ENCODE data around the gene ADARB2. TPM values are rescaled to one million over a fixed set of nuclear protein-coding genes. Genes with fewer than 3 reads are reported as not detected.

Gene ADARB2
- total RNA-seq, 1 donor from 2014 or later: 0.05 TPM

DNA sequence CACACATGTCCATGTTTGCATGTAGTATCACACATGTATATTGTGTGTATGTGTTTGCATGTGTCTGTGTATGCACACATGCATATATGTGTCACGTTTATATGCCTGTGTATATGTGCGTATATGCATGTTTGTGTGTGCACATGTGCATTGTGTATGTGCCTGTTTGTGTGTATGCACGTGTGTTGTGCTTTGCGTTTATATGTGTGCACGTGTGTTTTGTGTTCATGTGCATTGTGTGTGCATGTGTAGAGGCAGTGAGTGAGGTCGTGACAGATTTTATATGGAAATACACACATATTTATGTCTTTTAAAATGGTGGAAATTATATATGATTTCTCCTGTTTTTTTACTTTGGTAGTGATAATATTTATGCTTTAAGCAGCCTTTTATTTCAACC, 41.2 kb downstream of the ADARB2 start:
- DNase-seq (ENCODE audit: low spot score): no peak
- no peaks in the 10 kb centered on the region for H3K27me3 Mint-ChIP-seq (ENCODE audit: low read depth)
- H3K4me1 Mint-ChIP-seq (ENCODE audit: low read depth): no peaks in the 10 kb centered on the region
- no peaks in the 10 kb centered on the region for H3K36me3 Mint-ChIP-seq (ENCODE audit: low read depth)
- no peak overlapping the region for H3K27ac Mint-ChIP-seq
- peaks cover 6% of the 10 kb centered on the region for H3K9me3 Mint-ChIP-seq
- H3K4me3 Mint-ChIP-seq (ENCODE audit: low read depth): no peak overlapping the region
- intact Hi-C loops (cut with micrococcal nuclease): no loop called here

DNA sequence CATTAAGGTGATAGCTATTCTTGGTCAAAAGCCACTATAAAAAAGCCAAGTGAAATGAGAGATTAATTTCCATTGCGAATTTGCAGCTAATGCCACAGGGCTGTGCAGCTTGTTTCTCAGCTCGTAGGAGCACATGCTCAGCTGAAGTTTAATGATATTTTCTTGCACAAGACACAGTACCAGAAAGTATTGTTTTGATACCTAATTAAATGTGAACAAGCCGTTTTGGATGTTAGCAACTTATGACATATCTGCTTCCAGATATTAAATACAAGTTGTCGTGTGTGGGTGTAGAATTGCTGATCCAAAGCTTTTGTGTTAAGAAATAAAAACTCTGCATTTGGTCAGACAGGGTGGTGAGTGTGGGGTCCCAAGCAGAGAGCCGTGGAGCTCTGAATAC, 47.2 kb downstream of the ADARB2 start:
- H3K27me3 Mint-ChIP-seq (ENCODE audit: low read depth): no peaks in the 10 kb centered on the region
- H3K4me3 Mint-ChIP-seq (ENCODE audit: low read depth): no peak overlapping the region
- no peaks in the 10 kb centered on the region for H3K4me1 Mint-ChIP-seq (ENCODE audit: low read depth)
- no peaks in the 10 kb centered on the region for H3K36me3 Mint-ChIP-seq (ENCODE audit: low read depth)
- intact Hi-C loops (cut with micrococcal nuclease): no loop called here
- no peak overlapping the region for H3K27ac Mint-ChIP-seq
- DNase-seq (ENCODE audit: low spot score): no peak
- no peaks in the 10 kb centered on the region for H3K9me3 Mint-ChIP-seq

- H3K27me3 Mint-ChIP-seq (ENCODE audit: low read depth): peaks cover 2% of the 10 kb centered on the region
- no peaks in the 10 kb centered on the region for H3K36me3 Mint-ChIP-seq (ENCODE audit: low read depth)
- intact Hi-C loops (cut with micrococcal nuclease): no loop called here
- DNase-seq (ENCODE audit: low spot score): no peak
- no peaks in the 10 kb centered on the region for H3K4me1 Mint-ChIP-seq (ENCODE audit: low read depth)
- H3K4me3 Mint-ChIP-seq (ENCODE audit: low read depth): no peak overlapping the region
- H3K27ac Mint-ChIP-seq: no peak overlapping the region
- H3K9me3 Mint-ChIP-seq: no peaks in the 10 kb centered on the region
Observed at GRCh38 chr10:1688531-1688930, 48.8 kb downstream of the ADARB2 start.

- Mint-ChIP-seq H3K4me3 (ENCODE audit: low read depth) (no peak overlapping the region), H3K36me3 (ENCODE audit: low read depth) (no peaks in the 10 kb centered on the region), H3K9me3 (no peaks in the 10 kb centered on the region), H3K27me3 (ENCODE audit: low read depth) (peaks cover 2% of the 10 kb centered on the region), H3K4me1 (ENCODE audit: low read depth) (no peaks in the 10 kb centered on the region), H3K27ac (no peak overlapping the region)
- DNase-seq (ENCODE audit: low spot score): no peak
- intact Hi-C loops (cut with micrococcal nuclease): no loop called here
Observed at GRCh38 chr10:1687623-1688150, 49.6 kb downstream of the ADARB2 start.

GRCh38 chr10:1687190-1687589, 50.1 kb downstream of the ADARB2 start:
- H3K9me3 Mint-ChIP-seq: no peaks in the 10 kb centered on the region
- no peaks in the 10 kb centered on the region for H3K4me1 Mint-ChIP-seq (ENCODE audit: low read depth)
- H3K27me3 Mint-ChIP-seq (ENCODE audit: low read depth): peaks cover 2% of the 10 kb centered on the region
- no peaks in the 10 kb centered on the region for H3K36me3 Mint-ChIP-seq (ENCODE audit: low read depth)
- H3K27ac Mint-ChIP-seq: no peak overlapping the region
- intact Hi-C loops (cut with micrococcal nuclease): no loop called here
- H3K4me3 Mint-ChIP-seq (ENCODE audit: low read depth): no peak overlapping the region
- DNase-seq (ENCODE audit: low spot score): no peak

GRCh38 chr10:1686491-1686749, 50.9 kb downstream of the ADARB2 start:
- intact Hi-C loops (cut with micrococcal nuclease): no loop called here
- Mint-ChIP-seq H3K9me3 (no peaks in the 10 kb centered on the region), H3K4me1 (ENCODE audit: low read depth) (no peaks in the 10 kb centered on the region), H3K27me3 (ENCODE audit: low read depth) (peaks cover 2% of the 10 kb centered on the region), H3K36me3 (ENCODE audit: low read depth) (no peaks in the 10 kb centered on the region), H3K4me3 (ENCODE audit: low read depth) (no peak overlapping the region), H3K27ac (no peak overlapping the region)
- no peak for DNase-seq (ENCODE audit: low spot score)

- H3K36me3 Mint-ChIP-seq (ENCODE audit: low read depth): no peaks in the 10 kb centered on the region
- no peak overlapping the region for H3K27ac Mint-ChIP-seq
- no peak overlapping the region for H3K4me3 Mint-ChIP-seq (ENCODE audit: low read depth)
- H3K4me1 Mint-ChIP-seq (ENCODE audit: low read depth): no peaks in the 10 kb centered on the region
- H3K9me3 Mint-ChIP-seq: no peaks in the 10 kb centered on the region
- no peak for DNase-seq (ENCODE audit: low spot score)
- peaks cover 2% of the 10 kb centered on the region for H3K27me3 Mint-ChIP-seq (ENCODE audit: low read depth)
- intact Hi-C loops (cut with micrococcal nuclease): no loop called here
Observed at GRCh38 chr10:1685699-1686490, 51.4 kb downstream of the ADARB2 start.

GRCh38 chr10:1684991-1685390, 52.3 kb downstream of the ADARB2 start:
- Mint-ChIP-seq H3K4me3 (ENCODE audit: low read depth) (no peak overlapping the region), H3K27me3 (ENCODE audit: low read depth) (peaks cover 2% of the 10 kb centered on the region), H3K4me1 (ENCODE audit: low read depth) (no peaks in the 10 kb centered on the region), H3K9me3 (no peaks in the 10 kb centered on the region), H3K36me3 (ENCODE audit: low read depth) (no peaks in the 10 kb centered on the region), H3K27ac (no peak overlapping the region)
- intact Hi-C loops (cut with micrococcal nuclease): no loop called here
- DNase-seq (ENCODE audit: low spot score): no peak

DNA sequence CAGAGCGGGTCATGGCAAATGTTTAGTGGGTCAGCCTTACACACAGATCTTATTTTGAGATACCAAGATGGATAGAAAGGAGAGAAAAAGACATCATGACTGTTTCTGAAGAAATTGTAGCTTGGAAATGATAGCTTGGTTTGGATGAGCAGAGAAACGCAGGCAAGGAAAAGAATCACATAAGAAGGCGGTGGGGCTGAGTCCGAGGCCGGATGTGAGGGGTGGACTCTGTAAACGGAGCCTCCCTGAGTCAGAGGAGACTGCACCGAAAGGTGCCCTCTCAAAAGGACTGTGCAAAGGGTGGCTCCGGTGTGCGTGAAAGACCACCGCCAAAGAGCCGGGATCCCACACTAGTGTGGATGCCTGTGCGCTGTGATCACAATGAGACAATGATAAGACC, 53.7 kb downstream of the ADARB2 start:
- DNase-seq (ENCODE audit: low spot score): no peak
- H3K4me3 Mint-ChIP-seq (ENCODE audit: low read depth): no peak overlapping the region
- no peaks in the 10 kb centered on the region for H3K9me3 Mint-ChIP-seq
- H3K27ac Mint-ChIP-seq: no peak overlapping the region
- H3K27me3 Mint-ChIP-seq (ENCODE audit: low read depth): peaks cover 2% of the 10 kb centered on the region
- no peaks in the 10 kb centered on the region for H3K36me3 Mint-ChIP-seq (ENCODE audit: low read depth)
- no peaks in the 10 kb centered on the region for H3K4me1 Mint-ChIP-seq (ENCODE audit: low read depth)
- intact Hi-C loops (cut with micrococcal nuclease): no loop called here

DNA sequence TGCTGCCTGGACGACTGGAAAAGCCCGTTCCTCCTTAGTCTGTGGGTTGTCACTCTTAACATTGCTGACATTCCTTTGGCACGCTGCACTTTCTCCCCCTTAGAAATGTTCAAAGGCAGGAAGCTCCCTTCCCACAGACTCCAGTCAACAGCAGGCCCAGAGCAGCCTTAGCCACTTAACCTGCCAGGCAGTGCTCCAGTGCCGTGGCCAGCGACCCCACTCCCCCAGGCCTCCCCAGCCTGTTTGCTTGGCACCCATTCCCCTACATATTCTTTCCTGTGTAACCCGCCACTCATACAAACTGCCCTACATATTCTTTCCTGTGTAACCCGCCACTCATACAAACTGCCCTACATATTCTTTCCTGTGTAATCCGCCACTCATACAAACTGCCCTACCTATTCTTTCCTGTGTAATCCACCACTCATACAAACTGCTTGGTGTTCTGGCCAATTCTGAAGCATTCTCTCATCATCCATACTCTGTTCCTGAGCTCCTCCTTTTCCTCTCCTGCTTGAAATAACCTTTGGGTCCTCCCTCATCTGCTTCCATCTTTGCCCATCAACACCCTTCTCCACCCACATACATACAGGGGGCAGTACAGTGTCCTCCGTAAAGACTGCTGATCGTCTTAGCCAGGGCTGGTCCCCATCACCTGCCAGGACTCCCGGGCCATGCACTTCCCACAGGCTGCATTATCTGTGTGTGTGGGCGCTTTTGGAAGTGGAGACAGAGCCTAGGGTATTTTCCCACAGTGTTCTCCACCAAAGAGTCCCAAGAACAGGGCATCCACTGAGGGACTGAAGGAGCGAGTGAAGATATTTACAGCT, 57.3 kb downstream of the ADARB2 start:
- Mint-ChIP-seq H3K27me3 (ENCODE audit: low read depth) (peaks cover 1% of the 10 kb centered on the region), H3K4me3 (ENCODE audit: low read depth) (no peak overlapping the region), H3K36me3 (ENCODE audit: low read depth) (no peaks in the 10 kb centered on the region), H3K9me3 (no peaks in the 10 kb centered on the region), H3K27ac (no peak overlapping the region), H3K4me1 (ENCODE audit: low read depth) (no peaks in the 10 kb centered on the region)
- DNase-seq (ENCODE audit: low spot score): no peak
- intact Hi-C loops (cut with micrococcal nuclease): no loop called here

GRCh38 chr10:1678084-1678483, 59.2 kb downstream of the ADARB2 start:
- Mint-ChIP-seq H3K27me3 (ENCODE audit: low read depth) (no peaks in the 10 kb centered on the region), H3K27ac (no peak overlapping the region), H3K4me1 (ENCODE audit: low read depth) (no peaks in the 10 kb centered on the region), H3K4me3 (ENCODE audit: low read depth) (no peak overlapping the region), H3K36me3 (ENCODE audit: low read depth) (no peaks in the 10 kb centered on the region), H3K9me3 (no peaks in the 10 kb centered on the region)
- DNase-seq (ENCODE audit: low spot score): no peak
- intact Hi-C loops (cut with micrococcal nuclease): no loop called here

GRCh38 chr10:1677307-1677939, 59.9 kb downstream of the ADARB2 start:
- intact Hi-C loops (cut with micrococcal nuclease): no loop called here
- Mint-ChIP-seq H3K4me1 (ENCODE audit: low read depth) (no peaks in the 10 kb centered on the region), H3K27me3 (ENCODE audit: low read depth) (no peaks in the 10 kb centered on the region), H3K4me3 (ENCODE audit: low read depth) (no peak overlapping the region), H3K36me3 (ENCODE audit: low read depth) (no peaks in the 10 kb centered on the region), H3K9me3 (no peaks in the 10 kb centered on the region), H3K27ac (no peak overlapping the region)
- no peak for DNase-seq (ENCODE audit: low spot score)

DNA sequence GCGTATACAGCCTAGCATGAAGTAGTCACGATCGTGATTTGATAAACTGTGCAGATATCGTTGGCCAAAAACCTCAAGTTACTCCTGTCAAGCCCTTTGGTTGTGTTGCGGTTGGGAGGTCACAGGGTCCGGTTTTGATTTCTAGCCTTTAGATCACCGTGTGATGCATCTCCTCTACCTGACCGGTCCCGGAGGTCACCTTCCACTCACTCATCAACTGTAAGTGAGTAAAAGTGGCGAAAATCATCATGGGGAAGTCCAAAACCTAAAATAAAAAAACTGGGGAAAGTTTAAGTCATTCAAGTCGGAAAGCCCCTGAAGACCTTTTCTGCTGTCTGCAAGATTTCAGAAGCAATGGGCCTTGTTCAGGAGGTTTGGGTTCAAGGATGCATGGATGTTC, 62.8 kb downstream of the ADARB2 start:
- Mint-ChIP-seq H3K36me3 (ENCODE audit: low read depth) (no peaks in the 10 kb centered on the region), H3K4me3 (ENCODE audit: low read depth) (no peak overlapping the region), H3K27ac (no peak overlapping the region), H3K27me3 (ENCODE audit: low read depth) (no peaks in the 10 kb centered on the region), H3K9me3 (no peaks in the 10 kb centered on the region), H3K4me1 (ENCODE audit: low read depth) (no peaks in the 10 kb centered on the region)
- DNase-seq (ENCODE audit: low spot score): no peak
- intact Hi-C loops (cut with micrococcal nuclease): no loop called here

Measured in activated T-helper 2 cell treated with anti-CD3 and anti-CD28 coated beads, Interferon-gamma antibody, Interleukin-2, Interleukin-4, amounts not matched to agents 10 μg/mL and 5 μg/mL and 100 μg/mL, durations not matched to agents 14 hours and 24 hours and 36 hours (primary cell).